HG03039 (cell line): ENCODE measurements around the gene TIMM23B.
"Not testable (repeated sequence)": the region's sequence is repeated elsewhere in the genome, so short reads cannot be mapped to it uniquely, and the experiment has no call there.

Experiments
- ATAC-seq: cut with Tn5 transposase; IDR thresholded peaks from one replicate; pipeline ENCODE4 v1.9.1; 2021; ENCODE audit warnings: mild to moderate bottlenecking, moderate library complexity; ENCODE audit not compliant: unreplicated experiment

Gene TIMM23B

DNA sequence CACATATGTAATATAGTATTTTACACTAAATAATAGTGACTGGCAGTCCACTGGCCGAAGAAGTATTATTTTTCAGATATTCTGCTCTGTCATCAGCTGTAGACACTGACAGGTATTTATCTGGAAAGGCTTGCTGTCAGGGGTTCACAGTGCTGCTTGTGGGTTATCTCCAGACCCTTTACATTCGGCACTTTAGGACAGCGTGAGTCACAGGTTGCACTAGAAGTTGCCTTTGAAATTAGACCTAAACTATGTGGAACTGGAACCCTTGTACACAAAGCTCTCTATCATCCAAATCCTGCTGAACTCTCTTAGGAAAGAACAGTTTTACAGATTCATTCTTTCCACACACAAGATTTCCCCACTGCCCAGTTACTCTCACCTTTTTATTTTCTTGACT lies 30.2 kb downstream of the TIMM23B start:
- not testable (repeated sequence) for ATAC-seq

DNA sequence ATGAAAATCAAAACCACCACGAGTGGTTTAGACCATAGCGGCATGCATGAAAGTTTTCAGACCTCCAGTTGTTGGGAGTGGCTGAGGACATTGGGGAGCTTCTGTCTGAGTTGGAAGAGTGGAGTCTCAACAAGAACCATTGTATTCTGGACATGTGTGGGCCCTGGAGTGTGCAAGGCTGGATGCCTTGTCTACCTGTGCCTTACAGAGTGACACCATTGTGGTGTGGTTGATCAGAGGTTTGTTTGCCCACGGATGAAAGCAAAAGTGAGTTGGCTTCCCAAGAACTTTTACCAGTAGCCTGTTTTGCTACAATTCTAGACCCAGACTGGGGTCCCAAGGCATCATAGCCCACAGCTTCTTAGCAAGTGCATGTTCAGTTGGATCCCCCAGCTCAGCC lies 35.9 kb downstream of the TIMM23B start:
- ATAC-seq, result not testable (repeated sequence)

DNA sequence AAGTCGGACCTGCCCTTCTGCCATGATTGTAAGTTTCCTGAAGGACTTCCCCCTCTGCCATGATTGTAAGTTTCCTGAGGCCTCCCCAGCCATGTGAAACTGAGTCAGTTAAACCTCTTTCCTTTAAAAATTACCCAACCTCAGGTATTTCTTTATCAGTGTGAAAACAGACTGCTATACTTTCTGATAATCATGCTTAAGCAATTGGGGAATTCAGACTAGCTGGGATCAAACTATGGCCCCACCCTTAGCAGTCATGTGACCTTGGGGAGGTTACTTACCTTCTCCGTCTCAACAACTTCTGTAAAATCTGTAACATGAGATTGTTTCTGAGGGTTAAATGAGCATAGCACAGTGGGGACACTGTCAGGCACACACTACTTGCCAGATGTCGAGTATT lies 45.4 kb downstream of the TIMM23B start:
- not testable (repeated sequence) for ATAC-seq

DNA sequence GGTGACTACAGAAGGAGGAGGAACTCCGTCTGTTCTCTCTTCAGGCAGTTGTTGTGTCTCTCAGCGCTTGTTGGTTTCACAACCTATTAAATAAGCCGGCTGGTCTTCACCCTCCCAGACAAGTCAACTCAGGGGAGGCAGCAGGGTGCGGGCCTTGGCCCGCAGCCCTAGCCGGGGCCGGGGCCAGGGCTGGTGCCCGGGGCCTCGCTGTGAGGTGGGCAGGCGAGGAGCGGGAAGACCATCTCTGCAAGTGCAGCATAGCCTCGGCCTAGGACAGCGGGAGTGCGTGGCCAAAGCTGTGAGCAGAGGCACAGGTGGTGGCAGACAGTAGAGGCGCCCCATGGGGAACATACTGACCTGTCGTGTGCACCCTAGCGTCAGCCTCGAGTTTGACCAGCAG lies 46.5 kb downstream of the TIMM23B start, which contains the start of gene AGAP6:
Gene AGAP6 (plus strand): TSS at position 31 of the 400 bp plus-strand sequence. CDS start 310 bp downstream, at position 341.
- not testable (repeated sequence) for ATAC-seq

DNA sequence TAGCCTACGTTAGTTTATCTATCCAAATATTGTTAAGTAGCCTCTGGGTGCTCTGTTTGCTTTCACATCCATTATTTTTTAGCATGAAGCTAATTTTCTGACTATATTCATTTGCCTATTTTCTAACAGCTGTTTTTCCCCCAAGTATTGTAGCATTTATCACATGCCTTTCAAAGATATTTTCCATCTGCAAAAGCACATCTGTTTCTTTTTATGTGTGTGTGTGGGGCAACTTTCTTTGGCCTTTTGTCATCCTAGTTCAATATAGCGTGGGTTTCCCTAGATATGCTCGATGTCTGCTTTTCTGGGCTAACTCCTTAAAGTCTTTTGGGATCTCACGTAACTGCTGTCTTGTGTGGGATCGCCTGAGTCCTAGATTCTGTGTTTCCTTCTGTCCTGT lies 53.5 kb downstream of the TIMM23B start:
- ATAC-seq, result not testable (repeated sequence)

DNA sequence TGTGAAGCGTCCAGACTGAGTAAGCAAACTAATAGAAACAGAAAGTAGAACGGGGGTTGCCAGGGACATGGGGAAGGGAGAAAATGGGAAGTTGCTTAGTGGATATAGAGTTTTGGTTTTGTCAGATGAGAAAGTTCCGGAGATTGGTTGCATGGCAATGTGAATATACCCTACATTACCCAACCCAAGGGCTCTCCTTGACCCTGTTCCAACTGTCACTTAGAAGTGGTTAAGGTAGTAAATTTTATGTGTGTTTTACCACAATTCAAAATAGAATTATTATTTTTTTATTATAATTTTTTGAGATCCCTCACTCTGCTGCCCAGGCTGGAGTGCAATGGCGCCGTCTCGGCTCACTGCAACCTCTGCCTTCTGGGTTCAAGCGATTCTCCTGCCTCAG lies 72.2 kb downstream of the TIMM23B start:
- ATAC-seq, result not testable (repeated sequence)

DNA sequence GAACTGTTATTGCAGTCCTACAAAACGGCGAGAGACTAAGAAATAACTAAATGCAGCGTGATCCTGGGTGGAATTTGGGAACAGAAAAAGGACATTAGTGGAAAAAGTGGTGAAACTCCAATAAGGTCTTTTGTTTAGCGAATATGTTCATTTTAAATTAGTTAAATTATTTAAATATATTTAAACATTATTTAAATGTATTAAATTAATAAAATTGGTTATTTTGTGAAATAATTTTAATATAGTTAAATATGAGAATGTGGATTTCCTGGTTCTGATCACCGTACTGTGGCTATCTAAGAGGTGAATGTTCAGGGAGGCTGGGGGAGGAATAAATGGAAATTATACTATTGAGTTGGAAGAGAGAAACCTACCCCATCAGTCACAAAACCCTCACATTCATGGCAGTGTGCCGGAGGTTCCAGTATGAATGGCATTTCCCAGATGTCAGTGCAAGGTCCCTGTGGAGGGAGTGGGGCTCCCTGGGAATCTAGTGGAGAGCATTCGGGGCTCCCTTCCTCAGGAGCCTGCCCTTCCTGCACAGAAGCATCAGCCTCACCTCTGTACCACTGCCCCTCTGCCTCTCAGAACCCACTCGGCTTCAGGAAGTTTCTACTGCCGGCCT lies 73.9 kb downstream of the TIMM23B start:
- not testable (repeated sequence) for ATAC-seq

DNA sequence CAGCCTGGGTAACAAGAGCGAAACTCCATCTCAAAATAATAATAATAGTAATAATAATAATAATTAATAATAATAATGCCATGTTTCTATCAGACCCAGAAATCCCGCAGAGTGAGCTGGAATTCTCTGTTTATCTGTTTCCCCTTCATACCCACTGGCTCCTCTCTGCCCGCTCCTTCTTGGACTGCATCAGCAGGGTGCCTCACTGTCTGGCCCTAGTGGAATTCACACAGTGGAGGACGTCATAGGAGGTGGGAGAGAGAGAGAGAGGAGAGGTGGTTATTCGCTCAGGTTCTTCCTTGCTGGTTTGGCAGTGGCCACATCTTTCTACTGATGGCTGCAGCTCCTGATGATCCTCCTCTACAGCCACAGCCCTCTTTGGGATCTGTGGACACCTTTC lies 75.1 kb downstream of the TIMM23B start:
- not testable (repeated sequence) for ATAC-seq

DNA sequence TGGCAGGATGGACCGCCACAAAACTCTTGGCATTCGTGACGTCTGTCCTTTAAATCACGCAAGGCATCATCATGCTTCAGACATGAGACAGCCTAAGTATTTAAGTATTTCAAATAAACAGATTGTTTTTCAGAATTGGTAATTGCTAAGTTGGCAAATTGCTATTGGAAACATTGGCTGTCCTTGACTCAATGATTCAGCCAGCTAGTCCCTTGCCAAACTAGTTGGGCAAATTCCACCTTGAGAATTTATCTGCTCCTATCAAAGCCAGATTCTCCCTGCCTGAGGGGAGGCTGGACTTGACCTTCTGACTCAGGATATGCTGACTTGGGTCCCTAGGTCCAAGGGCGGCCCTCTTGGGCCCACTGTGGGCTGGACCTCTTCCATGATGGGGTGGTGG lies 75.8 kb downstream of the TIMM23B start:
- not testable (repeated sequence) for ATAC-seq

DNA sequence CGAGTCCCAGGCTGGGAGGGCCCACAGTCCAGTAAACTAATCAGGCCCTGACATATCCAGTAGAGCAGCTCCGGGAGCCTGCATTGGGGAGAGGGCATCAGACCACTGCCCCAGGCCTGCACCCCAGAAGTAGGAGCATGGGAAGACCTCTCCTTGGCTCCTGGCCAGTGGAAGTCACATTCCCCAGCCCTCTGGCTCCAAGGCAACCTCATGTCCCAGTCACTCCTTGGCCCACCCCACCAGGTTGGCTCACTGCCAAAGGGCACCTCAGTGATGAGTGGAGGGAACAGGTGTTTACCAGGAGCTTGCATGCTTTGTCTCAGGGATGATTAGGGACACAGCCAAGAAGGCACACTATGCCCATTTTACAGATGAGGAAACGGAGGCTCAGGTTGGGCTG lies 77.4 kb downstream of the TIMM23B start:
- not testable (repeated sequence) for ATAC-seq

DNA sequence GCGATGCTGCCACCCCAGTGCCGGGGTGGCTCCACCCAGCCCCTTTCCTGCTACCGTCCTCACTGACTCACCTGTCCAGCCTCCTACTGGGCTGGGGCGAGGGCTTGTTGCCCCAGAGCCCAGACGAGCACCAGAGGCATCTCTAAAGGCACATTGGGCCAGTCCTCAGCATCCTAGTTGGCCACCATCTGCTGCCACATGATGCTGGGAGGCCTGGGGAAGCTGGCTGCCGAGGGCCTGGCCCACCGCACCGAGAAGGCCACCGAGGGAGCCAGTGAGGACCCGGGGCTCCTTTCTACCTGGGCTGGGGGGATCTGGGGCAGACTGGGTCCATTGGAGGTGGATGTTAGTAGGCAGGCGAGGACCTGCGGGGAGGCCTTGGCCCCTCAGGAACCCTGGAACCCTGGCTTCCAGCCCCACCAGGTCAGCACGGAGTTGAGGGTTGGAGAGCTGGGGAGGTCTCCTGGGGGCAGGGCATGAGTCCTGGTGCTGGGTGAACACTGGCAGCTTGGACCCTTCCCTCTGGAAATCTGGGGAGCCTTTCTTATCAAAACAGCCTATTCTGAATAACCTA lies 78.7 kb downstream of the TIMM23B start:
- not testable (repeated sequence) for ATAC-seq

DNA sequence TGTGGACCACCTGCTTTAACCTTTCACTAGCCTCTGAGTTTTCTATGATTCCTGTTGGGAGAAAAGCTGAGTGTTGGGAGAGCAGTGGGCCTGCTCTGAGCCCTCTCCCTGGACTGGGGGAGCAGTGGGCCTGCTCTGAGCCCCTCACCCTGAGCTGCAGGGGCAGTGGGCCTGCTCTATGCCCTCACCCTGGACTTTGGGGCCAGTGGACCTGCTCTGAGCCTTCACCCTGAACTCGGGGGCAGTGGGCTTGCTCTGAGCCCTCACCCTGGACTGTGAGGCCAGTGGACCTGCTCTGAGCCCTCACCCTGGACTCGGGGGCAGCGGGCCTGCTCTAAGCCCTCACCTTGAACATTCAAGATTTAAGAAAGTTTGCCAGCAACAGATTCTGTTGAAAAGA lies 79.8 kb downstream of the TIMM23B start:
- no peak for ATAC-seq
